Cardiac septum (tissue), 1 donor: Measurements from ENCODE around the gene RHD. TPM values are rescaled to one million over a fixed set of nuclear protein-coding genes. Genes with fewer than 3 reads are reported as not detected.
A peak's percentile ranks its signal among the peaks of the same experiment; 100 is the strongest.
"Not testable (repeated sequence)": the region's sequence is repeated elsewhere in the genome, so short reads cannot be mapped to it uniquely, and the experiment has no call there.

Source experiments
- DNase-seq: peaks from one replicate; pipeline ENCODE4 v3.0.0-alpha.2; 2020; ENCODE audit warnings: low spot score
- intact Hi-C: fragments of 100-400 bp; cut with DNase I; formaldehyde crosslinking; loops from one replicate; pipeline ENCODE4 v1.14.0; 2022
- total RNA-seq: library from RNA; stranded (reverse); fragmentation: NEBNext Ultra II Directional; extraction: Animal tissue kit (Norgen Biotek cat#: 25700); gene quantifications from one replicate; pipeline ENCODE4 v1.2.1, GENCODE V29; 2021
- donor health status: DM: no; HTN: no; CAD: no.

The RHD gene
- total RNA-seq, 1 donor from 2014 or later, result not detected

GRCh38 chr1:25338188-25338981 lies 66.1 kb downstream of the RHD start, which contains the start of gene TMEM50A:
TMEM50A (plus strand) TSS chr1:25338334; CDS start chr1:25340487, 2,153 bp downstream.
- intact Hi-C loops, result loop anchor here (5.0 kb wide), 2 partner anchors 91 to 94 kb away; partner anchors contain the start of genes MACO1 and RSRP1
- DNase-seq, result peak; percentile 96

- intact Hi-C loops, result loop anchor here (5.0 kb wide), 2 partner anchors 92 to 93 kb away; partner anchors contain the start of genes MACO1 and RSRP1
- no peak for DNase-seq
Observed at GRCh38 chr1:25338986-25339385, 66.7 kb downstream of the RHD start.

GRCh38 chr1:25341746-25342145 lies 69.4 kb downstream of the RHD start:
- intact Hi-C loops, result no loop called here
- no peak for DNase-seq

GRCh38 chr1:25342846-25343245 lies 70.5 kb downstream of the RHD start:
- DNase-seq, result no peak
- intact Hi-C loops, result no loop called here

GRCh38 chr1:25343872-25344271 lies 71.6 kb downstream of the RHD start:
- intact Hi-C loops, result no loop called here
- no peak for DNase-seq

GRCh38 chr1:25347556-25347955 lies 75.2 kb downstream of the RHD start:
- DNase-seq, result no peak
- intact Hi-C loops, result no loop called here

GRCh38 chr1:25349606-25350005 lies 77.3 kb downstream of the RHD start:
- intact Hi-C loops, result no loop called here
- DNase-seq, result no peak

GRCh38 chr1:25355841-25356395 lies 83.6 kb downstream of the RHD start:
- intact Hi-C loops, result no loop called here
- no peak for DNase-seq

- no peak for DNase-seq
- intact Hi-C loops, result no loop called here
Observed at GRCh38 chr1:25356441-25356840, 84.1 kb downstream of the RHD start.

GRCh38 chr1:25356848-25357247 lies 84.5 kb downstream of the RHD start:
- intact Hi-C loops, result no loop called here
- no peak for DNase-seq

- no peak for DNase-seq
- intact Hi-C loops, result no loop called here
Observed at GRCh38 chr1:25360596-25361581, 88.6 kb downstream of the RHD start.

- DNase-seq, result no peak
- intact Hi-C loops, result no loop called here
Observed at GRCh38 chr1:25361901-25362300, 89.6 kb downstream of the RHD start.

GRCh38 chr1:25362634-25363559 lies 90.6 kb downstream of the RHD start:
- DNase-seq, intact Hi-C loops: not testable (repeated sequence)

GRCh38 chr1:25369241-25369640 lies 96.9 kb downstream of the RHD start:
- DNase-seq, result no peak
- intact Hi-C loops, result no loop called here

- DNase-seq, intact Hi-C loops: not testable (repeated sequence)
Observed at GRCh38 chr1:25369691-25370271, 97.5 kb downstream of the RHD start.

GRCh38 chr1:25371757-25372156 lies 99.4 kb downstream of the RHD start:
- intact Hi-C loops, DNase-seq: not testable (repeated sequence)

- intact Hi-C loops, DNase-seq: not testable (repeated sequence)
Observed at GRCh38 chr1:25378367-25378766, 106.1 kb downstream of the RHD start.
